Neural cell (in vitro differentiated cells): Measurements from ENCODE around the gene PRSS50. TPM values are rescaled to one million over a fixed set of nuclear protein-coding genes. Genes with fewer than 3 reads are reported as not detected.

Source experiments
- H2AFZ ChIP-seq: fragments of 200-600, 300-800 bp; sonication (generic), shearing (Covaris generic); 2 replicates; pipeline ENCODE4 v1.6.0; 2014; ENCODE audit warnings: low read depth, mild to moderate bottlenecking, antibody characterized with exemption, low read length, moderate library complexity
- H3F3A ChIP-seq: fragments of 200-600 bp; shearing (Covaris generic); 2 replicates; pipeline ENCODE4 v1.6.1; 2016; ENCODE audit warnings: mild to moderate bottlenecking, moderate library complexity, mixed read lengths, antibody characterized with exemption, low read length; ENCODE audit not compliant: insufficient read depth, poor library complexity, severe bottlenecking
- H3K27ac ChIP-seq: fragments of 200-600, 300-800 bp; sonication (generic), shearing (Covaris generic); 2 replicates; pipeline ENCODE4 v1.5.1; 2014; ENCODE audit warnings: mild to moderate bottlenecking, low read length, moderate library complexity
- H3K27me3 ChIP-seq: fragments of 300-800, 200-600 bp; sonication (generic), shearing (Covaris generic); 2 replicates; pipeline ENCODE4 v1.6.0; 2014; ENCODE audit warnings: mild to moderate bottlenecking, low read depth, low read length, moderate library complexity; ENCODE audit not compliant: insufficient read depth
- H3K36me3 ChIP-seq: fragments of 300-800, 200-600 bp; sonication (generic), shearing (Covaris generic); 2 replicates; pipeline ENCODE4 v1.5.1; 2014; ENCODE audit warnings: mild to moderate bottlenecking, antibody characterized with exemption, low read length, moderate library complexity; ENCODE audit not compliant: insufficient read depth
- H3K4me2 ChIP-seq: fragments of 300-800, 200-600 bp; sonication (generic), shearing (Covaris generic); 2 replicates; pipeline ENCODE4 v1.6.0; 2014; ENCODE audit warnings: mild to moderate bottlenecking, low read length
- H3K4me3 ChIP-seq: fragments of 300-800, 200-600 bp; sonication (generic), shearing (Covaris generic); 2 replicates; pipeline ENCODE4 v1.5.1; 2014; ENCODE audit warnings: mild to moderate bottlenecking, low read length, moderate library complexity
- H3K79me2 ChIP-seq: fragments of 200-600 bp; shearing (Covaris generic); replicated peaks from 2 replicates; pipeline ENCODE4 v1.6.0; 2014; ENCODE audit warnings: mild to moderate bottlenecking, low read length, moderate library complexity; ENCODE audit not compliant: insufficient read depth
- H3K9ac ChIP-seq: fragments of 300-800, 200-600 bp; sonication (generic), shearing (Covaris generic); 2 replicates; pipeline ENCODE4 v1.6.1; 2016; ENCODE audit warnings: mild to moderate bottlenecking, low read length, mixed read lengths
- H3K9me2 ChIP-seq: fragments of 200-600 bp; shearing (Covaris generic); 2 replicates; pipeline ENCODE4 v1.6.1; 2016; ENCODE audit warnings: mild to moderate bottlenecking, low read length, mixed read lengths; ENCODE audit not compliant: insufficient read depth
- H3K9me3 ChIP-seq: fragments of 200-600, 300-800 bp; sonication (generic), shearing (Covaris generic); 2 replicates; pipeline ENCODE4 v1.6.1; 2016; ENCODE audit warnings: mild to moderate bottlenecking, mixed run types, low read length, moderate library complexity, mixed read lengths
- H4K20me1 ChIP-seq: fragments of 200-600 bp; shearing (Covaris generic); 2 replicates; pipeline ENCODE4 v1.6.1; 2016; ENCODE audit warnings: mild to moderate bottlenecking, mixed run types; ENCODE audit not compliant: insufficient read depth
- EP300 ChIP-seq: fragments of 450-650 bp; conservative IDR thresholded peaks from 2 replicates; pipeline ENCODE4 v1.6.1; 2014; ENCODE audit warnings: antibody characterized with exemption, mild to moderate bottlenecking, moderate library complexity; ENCODE audit not compliant: poor library complexity, severe bottlenecking
- EZH2 ChIP-seq: fragments of 200-600, 300-800 bp; shearing (Covaris generic), sonication (generic); IDR thresholded peaks from 2 replicates; pipeline ENCODE4 v1.6.1; 2014; ENCODE audit warnings: antibody characterized with exemption, low read length, borderline replicate concordance, mild to moderate bottlenecking; ENCODE audit not compliant: insufficient read depth, poor library complexity, severe bottlenecking
- MXI1 ChIP-seq: fragments of 450-650 bp; conservative IDR thresholded peaks from 2 replicates; pipeline ENCODE4 v1.6.1; 2014; ENCODE audit warnings: antibody characterized with exemption, mild to moderate bottlenecking; ENCODE audit not compliant: poor library complexity, severe bottlenecking
- POLR2AphosphoS5 ChIP-seq: IDR thresholded peaks from 2 replicates; pipeline ENCODE4 v1.6.1; 2012
- RAD21 ChIP-seq: fragments of 450-650 bp; conservative IDR thresholded peaks from 2 replicates; pipeline ENCODE4 v1.6.1; 2014; ENCODE audit warnings: antibody characterized with exemption, mild to moderate bottlenecking, moderate library complexity
- SMC3 ChIP-seq: fragments of 450-650 bp; conservative IDR thresholded peaks from 2 replicates; pipeline ENCODE4 v1.6.1; 2014; ENCODE audit warnings: antibody characterized with exemption, mild to moderate bottlenecking, moderate library complexity; ENCODE audit not compliant: poor library complexity
- TAF1 ChIP-seq: IDR thresholded peaks from 2 replicates; pipeline ENCODE4 v1.6.1; 2012; ENCODE audit warnings: low read depth
- polyA plus RNA-seq: library from polyadenylated mRNA; depleted of rRNA; stranded (reverse); fragments of >200 nt; gene quantifications from 2 replicates; pipeline ENCODE4 v1.2.3, GENCODE V29; 2014
- TF ChIP-seq, protein P1 (sequence below): fragments of 450-650 bp; IDR thresholded peaks from 2 replicates; pipeline ENCODE4 v1.5.1; 2014; ENCODE audit warnings: antibody characterized with exemption, mild to moderate bottlenecking, moderate library complexity; ENCODE audit not compliant: poor library complexity, severe bottlenecking
- TF ChIP-seq, protein P2 (sequence below): IDR thresholded peaks from 2 replicates; pipeline ENCODE4 v1.6.1; 2012; ENCODE audit warnings: borderline replicate concordance

Gene PRSS50
- polyA plus RNA-seq, 1 donor from 2014 or later = not detected

DNA sequence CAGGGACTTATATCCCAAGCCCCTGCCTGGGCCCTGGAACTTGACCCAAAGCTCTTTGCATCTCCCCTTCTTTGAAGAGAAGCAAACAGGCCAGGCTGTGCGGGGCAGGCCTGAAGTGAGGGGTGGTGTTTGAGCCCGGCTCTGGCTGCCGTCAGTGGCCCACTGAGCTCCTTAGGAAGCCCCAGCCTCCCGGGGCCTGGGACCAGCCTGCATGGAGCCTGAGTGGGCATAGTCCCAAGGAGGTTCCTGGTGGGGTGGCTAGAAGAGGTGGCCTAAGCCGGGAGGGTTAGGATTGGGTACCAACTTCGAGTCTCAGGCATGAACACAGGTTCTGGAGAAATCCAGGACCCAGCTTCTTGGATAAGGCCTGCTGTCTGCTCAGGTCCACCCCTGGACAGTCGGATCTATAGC, 10.1 kb downstream of the PRSS50 start:
- H3K36me3 ChIP-seq = no peaks in the 10 kb centered on the region
- no peaks in the 10 kb centered on the region for H3K9me2 ChIP-seq
- no peaks in the 10 kb centered on the region for H4K20me1 ChIP-seq
- H2AFZ ChIP-seq = no peak overlapping the region
- no peaks in the 10 kb centered on the region for H3K27me3 ChIP-seq
- no peaks in the 10 kb centered on the region for H3K9me3 ChIP-seq
- no peak overlapping the region for H3K27ac ChIP-seq
- no peak overlapping the region for H3K4me2 ChIP-seq
- H3K79me2 ChIP-seq = no peaks in the 10 kb centered on the region
- H3K9ac ChIP-seq = no peak overlapping the region
- TF ChIP-seq RAD21 (no peak), MXI1 (no peak)
- TF ChIP-seq, protein P1, sequence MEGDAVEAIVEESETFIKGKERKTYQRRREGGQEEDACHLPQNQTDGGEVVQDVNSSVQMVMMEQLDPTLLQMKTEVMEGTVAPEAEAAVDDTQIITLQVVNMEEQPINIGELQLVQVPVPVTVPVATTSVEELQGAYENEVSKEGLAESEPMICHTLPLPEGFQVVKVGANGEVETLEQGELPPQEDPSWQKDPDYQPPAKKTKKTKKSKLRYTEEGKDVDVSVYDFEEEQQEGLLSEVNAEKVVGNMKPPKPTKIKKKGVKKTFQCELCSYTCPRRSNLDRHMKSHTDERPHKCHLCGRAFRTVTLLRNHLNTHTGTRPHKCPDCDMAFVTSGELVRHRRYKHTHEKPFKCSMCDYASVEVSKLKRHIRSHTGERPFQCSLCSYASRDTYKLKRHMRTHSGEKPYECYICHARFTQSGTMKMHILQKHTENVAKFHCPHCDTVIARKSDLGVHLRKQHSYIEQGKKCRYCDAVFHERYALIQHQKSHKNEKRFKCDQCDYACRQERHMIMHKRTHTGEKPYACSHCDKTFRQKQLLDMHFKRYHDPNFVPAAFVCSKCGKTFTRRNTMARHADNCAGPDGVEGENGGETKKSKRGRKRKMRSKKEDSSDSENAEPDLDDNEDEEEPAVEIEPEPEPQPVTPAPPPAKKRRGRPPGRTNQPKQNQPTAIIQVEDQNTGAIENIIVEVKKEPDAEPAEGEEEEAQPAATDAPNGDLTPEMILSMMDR = no peak
- H3K4me3 ChIP-seq = no peak overlapping the region
- H3F3A ChIP-seq = no peaks in the 10 kb centered on the region

DNA sequence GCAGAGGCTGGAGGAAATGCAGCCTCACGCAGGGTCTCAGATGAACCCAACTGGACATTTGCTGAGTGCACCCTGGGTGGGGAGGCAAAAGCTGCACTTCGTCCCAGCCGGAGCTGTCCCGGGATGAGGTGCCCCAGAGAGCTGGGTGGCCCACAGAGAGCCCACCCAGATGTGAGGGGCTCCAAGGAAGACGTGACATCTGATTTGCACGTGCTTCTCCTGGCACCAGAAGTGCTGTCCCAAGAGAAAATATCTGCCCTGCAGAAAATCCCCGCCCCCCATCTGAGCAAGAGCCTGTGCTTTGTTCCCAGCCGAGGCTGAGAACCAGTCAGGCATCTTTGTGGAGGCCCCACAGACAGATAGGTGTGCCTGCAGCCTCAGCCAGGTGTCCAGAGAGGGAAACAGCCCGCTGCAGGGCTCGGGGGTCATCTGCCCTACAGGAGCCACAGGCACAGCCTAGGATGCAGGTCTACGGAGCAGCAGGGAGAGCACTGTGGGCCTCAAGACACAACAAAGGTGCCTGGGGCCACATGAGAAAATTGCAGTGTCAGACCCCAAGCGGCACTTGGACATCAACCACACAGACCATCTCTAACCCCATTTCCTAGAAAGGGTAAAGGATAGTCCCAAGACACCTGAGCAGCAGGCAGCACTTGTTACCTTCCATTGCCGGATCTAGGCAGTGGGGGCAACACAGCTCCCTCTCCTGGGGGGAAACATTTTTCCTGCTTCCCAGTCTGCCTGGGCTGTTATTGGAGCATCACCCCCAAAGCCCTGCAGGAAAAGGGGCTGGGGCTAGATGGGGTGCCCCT, 10.7 kb downstream of the PRSS50 start:
- no peak overlapping the region for H2AFZ ChIP-seq
- no peaks in the 10 kb centered on the region for H3K9me2 ChIP-seq
- peaks cover 4% of the 10 kb centered on the region for H3K27me3 ChIP-seq
- no peak overlapping the region for H3K9ac ChIP-seq
- H3K9me3 ChIP-seq = no peaks in the 10 kb centered on the region
- H3K27ac ChIP-seq = no peak overlapping the region
- no peak overlapping the region for H3K4me3 ChIP-seq
- no peaks in the 10 kb centered on the region for H3F3A ChIP-seq
- no peak for TF ChIP-seq TAF1
- no peak overlapping the region for H3K4me2 ChIP-seq
- no peaks in the 10 kb centered on the region for H3K79me2 ChIP-seq
- H3K36me3 ChIP-seq = no peaks in the 10 kb centered on the region
- H4K20me1 ChIP-seq = no peaks in the 10 kb centered on the region

DNA sequence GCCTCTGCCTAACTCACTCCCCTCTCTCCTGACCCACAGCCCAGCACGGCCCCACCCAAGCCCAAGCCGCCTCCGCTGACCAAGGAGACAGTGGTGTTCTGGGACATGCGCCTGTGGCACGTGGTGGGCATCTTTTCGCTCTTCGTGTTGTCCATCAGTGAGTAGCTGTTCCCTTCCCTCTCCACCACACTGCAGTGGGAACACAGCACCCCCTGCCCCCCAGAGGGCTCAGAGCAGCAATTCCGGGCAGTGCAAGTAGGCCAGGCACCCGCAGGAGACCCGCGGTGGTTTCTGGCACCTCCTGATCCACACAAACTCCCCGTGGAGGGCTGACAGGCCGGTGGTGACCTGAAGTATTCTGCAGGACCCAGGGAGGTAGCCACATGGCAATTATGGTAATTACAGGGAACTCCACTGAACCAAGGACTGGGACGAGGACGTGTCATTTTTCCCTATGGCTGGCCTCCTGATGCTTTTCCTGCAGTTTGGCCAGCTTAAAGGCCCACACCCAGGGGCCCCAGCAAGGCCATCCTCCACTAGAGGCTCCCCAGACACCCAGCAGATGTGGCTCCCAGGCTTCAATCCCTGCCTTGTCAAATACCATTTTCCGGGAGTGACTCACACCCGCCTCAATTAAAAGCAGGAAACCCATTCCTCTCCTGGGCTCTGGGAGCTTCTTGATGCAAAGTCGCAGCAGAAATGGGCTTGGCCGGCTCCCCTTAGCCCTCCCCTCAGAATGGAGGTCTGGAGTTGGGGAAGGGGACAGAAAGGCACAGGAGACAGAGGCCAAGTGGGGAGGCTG, 11.7 kb downstream of the PRSS50 start:
- H3K9ac ChIP-seq = no peak overlapping the region
- no peak for TF ChIP-seq MXI1
- TF ChIP-seq, protein P1 = no peak
- no peak for TF ChIP-seq POLR2AphosphoS5
- no peak for TF ChIP-seq SMC3
- TF ChIP-seq EP300 = no peak
- TF ChIP-seq, protein P2, sequence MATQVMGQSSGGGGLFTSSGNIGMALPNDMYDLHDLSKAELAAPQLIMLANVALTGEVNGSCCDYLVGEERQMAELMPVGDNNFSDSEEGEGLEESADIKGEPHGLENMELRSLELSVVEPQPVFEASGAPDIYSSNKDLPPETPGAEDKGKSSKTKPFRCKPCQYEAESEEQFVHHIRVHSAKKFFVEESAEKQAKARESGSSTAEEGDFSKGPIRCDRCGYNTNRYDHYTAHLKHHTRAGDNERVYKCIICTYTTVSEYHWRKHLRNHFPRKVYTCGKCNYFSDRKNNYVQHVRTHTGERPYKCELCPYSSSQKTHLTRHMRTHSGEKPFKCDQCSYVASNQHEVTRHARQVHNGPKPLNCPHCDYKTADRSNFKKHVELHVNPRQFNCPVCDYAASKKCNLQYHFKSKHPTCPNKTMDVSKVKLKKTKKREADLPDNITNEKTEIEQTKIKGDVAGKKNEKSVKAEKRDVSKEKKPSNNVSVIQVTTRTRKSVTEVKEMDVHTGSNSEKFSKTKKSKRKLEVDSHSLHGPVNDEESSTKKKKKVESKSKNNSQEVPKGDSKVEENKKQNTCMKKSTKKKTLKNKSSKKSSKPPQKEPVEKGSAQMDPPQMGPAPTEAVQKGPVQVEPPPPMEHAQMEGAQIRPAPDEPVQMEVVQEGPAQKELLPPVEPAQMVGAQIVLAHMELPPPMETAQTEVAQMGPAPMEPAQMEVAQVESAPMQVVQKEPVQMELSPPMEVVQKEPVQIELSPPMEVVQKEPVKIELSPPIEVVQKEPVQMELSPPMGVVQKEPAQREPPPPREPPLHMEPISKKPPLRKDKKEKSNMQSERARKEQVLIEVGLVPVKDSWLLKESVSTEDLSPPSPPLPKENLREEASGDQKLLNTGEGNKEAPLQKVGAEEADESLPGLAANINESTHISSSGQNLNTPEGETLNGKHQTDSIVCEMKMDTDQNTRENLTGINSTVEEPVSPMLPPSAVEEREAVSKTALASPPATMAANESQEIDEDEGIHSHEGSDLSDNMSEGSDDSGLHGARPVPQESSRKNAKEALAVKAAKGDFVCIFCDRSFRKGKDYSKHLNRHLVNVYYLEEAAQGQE = no peak
- no peak for TF ChIP-seq TAF1
- no peak for TF ChIP-seq EZH2
- no peak for TF ChIP-seq RAD21
- no peaks in the 10 kb centered on the region for H3K9me3 ChIP-seq
- no peaks in the 10 kb centered on the region for H3K9me2 ChIP-seq
- no peaks in the 10 kb centered on the region for H3K79me2 ChIP-seq
- no peak overlapping the region for H2AFZ ChIP-seq
- H3K4me2 ChIP-seq = no peak overlapping the region
- H4K20me1 ChIP-seq = no peaks in the 10 kb centered on the region
- no peaks in the 10 kb centered on the region for H3K36me3 ChIP-seq
- no peak overlapping the region for H3K4me3 ChIP-seq
- H3K27me3 ChIP-seq = peaks cover 13% of the 10 kb centered on the region
- H3K27ac ChIP-seq = no peak overlapping the region
- H3F3A ChIP-seq = no peaks in the 10 kb centered on the region
